HuH-7.5 (cell line): Measurements from ENCODE around the gene SLC35A4.

Source experiments
- DNase-seq: peaks from one replicate; pipeline ENCODE4 v3.0.0; 2011; ENCODE audit warnings: low spot score

Gene SLC35A4, protein sequence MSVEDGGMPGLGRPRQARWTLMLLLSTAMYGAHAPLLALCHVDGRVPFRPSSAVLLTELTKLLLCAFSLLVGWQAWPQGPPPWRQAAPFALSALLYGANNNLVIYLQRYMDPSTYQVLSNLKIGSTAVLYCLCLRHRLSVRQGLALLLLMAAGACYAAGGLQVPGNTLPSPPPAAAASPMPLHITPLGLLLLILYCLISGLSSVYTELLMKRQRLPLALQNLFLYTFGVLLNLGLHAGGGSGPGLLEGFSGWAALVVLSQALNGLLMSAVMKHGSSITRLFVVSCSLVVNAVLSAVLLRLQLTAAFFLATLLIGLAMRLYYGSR

DNA sequence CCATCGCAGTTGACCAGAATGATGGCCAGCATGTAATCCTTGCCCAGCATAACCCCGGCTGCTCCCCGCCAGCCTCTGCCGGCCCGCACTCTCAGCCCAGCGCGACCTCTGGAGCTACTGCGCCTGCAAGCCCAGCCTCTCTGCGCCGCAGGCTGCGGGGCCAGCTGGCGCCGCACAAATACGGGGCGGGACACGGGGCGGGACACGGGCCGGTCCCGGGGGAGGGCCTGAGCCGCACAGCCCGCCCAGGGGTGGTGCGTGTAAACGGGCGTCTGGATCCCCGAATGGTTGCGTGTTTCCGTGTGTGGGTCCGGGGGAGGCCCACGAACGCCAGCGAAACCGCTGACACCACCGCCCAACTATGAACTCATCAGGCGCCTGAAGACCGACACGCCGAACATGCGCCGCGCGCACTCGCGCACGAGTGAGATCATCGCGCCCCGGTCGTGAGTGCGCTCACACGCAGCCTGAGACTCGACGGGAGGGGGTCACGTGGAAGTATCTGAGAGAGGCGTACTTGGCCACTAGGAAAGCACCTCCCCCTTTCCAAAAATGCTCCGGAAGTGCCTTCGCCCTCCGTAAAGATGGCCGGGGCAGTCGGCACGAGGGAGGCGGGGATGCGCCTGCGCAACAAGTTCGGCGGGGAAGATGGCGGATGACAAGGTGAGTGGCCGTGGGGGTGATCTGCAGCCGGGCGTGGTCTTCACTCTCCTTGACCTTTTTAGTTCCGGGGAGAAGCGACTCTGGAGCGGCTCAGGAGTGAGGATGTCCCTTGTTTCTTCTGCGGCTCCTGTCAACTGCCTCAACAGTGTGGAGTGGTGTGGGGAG lies at the start of gene SLC35A4, which contains the start of gene APBB3:
Gene SLC35A4, plus strand, starts transcription at position 633 of the 828 bp plus-strand sequence. CDS start 2,342 bp downstream, outside the sequence.
Gene APBB3, minus strand, starts transcription at position 403 of the 828 bp plus-strand sequence. Its CDS starts 353 bp downstream, at position 50.
- peak; percentile 90 for DNase-seq

- no peak for DNase-seq
Observed at GRCh38 chr5:140524003-140524402, 40.6 kb upstream of the SLC35A4 start.

DNA sequence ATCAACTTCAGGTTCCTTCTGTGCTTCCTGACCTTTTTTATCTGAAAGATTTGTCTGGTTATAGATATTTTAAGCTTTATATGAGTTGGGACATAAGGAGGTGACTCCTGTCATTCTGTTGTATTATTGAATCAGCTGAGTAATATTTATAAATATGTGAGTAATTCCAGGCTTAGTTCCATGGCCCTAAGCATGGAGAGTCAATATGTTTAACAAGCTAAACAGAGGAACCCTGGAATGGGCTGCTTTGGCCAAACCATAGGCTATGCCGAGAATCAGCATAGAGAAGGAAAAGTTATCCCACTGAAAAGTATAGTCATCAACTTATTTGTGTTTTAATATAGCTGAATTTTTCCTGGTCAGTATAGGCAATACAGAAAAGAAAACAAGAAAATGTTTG lies 24.4 kb upstream of the SLC35A4 start:
- no peak for DNase-seq

DNA sequence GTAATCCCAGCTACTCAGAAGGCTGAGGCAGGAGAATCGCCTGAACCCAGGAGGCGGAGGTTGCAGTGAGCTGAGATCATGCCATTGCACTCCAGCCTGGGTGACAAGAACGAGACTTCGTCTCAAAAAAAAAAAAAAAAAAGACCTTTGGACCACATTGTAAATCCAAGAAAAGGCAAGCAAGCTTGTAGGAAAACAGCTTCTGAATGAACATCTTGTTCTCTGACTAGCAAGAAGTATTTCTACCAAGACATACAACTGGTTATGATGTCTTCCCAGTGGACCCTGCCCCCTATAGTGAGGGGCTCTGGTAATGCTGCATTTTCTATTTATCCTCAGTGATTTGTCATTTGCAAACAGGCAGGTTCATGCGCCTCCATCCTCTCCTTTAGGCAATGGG lies 21.7 kb upstream of the SLC35A4 start:
- no peak for DNase-seq

DNA sequence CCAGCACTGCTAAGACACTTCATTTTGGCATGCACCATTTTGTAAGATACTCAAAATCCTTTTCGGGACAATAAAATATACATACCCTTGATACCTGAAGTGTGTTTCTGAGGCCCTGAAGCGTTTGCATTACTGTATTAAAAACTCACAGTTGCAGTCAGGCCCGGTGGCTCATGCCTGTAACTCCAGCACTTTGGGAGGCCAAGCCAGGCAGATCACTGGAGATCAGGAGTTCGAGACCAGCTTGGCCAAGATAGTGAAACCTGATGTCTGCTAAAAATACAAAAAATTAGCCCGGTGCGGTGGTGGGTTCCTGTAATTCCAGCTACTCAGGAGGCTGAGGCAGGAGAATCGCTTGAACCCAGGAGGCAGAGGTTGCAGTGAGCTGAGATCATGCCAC lies 19.6 kb upstream of the SLC35A4 start:
- DNase-seq = no peak

DNA sequence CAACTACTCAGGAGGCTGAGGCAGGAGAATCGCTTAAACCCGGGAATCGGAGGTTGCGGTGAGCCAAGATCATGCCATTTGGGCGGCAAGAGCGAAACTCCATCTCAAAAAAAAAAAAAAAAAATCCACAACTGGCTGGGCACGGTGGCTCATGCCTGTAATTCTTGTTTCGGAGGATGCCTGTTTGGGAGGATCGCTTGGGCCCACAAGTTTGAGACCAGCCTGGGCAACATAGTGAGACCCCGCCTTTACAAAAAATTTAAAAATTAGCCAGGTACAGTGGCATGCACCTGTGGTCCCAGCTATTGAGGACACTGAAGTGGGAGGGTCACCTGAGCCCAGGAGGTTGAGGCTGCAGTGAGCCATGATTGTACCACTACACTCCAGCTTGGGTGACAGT lies 19.0 kb upstream of the SLC35A4 start:
- no peak for DNase-seq

- DNase-seq = no peak
Observed at GRCh38 chr5:140546851-140547507, 17.6 kb upstream of the SLC35A4 start.

DNA sequence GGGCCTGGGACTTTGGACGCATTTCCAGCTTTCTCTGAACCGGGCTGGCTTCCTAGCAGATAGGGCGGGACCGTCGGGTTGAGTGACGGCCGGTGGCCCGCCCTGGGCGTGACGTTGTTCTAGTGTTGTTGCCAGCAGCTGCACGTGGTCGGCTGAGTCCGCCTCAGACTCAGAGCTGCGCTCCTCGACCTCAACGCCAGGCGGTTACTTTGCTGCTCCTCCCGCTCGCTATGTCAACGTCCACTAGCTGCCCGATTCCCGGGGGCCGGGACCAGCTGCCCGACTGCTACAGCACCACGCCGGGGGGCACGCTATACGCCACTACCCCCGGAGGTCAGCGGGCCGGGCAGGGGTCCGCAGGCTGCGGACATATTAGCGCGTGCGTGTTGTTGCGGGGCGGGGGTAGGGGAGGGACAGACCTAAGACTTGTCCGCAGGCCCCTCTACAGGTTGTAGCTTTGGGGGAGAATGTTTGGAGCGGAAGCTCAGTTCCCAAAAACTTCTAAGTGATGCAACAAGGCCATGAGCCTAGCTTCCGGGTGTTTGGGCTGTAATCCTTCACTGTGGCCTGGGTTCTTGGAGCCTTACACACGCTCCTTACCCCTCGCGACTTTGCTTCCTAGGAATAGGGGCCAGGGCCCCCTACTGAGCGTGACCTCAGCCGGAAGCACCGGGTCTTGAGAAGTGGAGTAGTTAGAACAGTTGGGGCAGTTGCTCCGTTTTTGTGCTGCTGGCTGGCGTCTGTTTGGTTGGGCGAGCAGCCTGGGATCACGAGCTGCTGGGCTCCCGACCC lies 16.9 kb upstream of the SLC35A4 start, which contains the start of gene EIF4EBP3:
Gene EIF4EBP3, plus strand, starts transcription at position 155 of the 792 bp plus-strand sequence. Its CDS starts 76 bp downstream, at position 231.
- peak; percentile 52 for DNase-seq

DNA sequence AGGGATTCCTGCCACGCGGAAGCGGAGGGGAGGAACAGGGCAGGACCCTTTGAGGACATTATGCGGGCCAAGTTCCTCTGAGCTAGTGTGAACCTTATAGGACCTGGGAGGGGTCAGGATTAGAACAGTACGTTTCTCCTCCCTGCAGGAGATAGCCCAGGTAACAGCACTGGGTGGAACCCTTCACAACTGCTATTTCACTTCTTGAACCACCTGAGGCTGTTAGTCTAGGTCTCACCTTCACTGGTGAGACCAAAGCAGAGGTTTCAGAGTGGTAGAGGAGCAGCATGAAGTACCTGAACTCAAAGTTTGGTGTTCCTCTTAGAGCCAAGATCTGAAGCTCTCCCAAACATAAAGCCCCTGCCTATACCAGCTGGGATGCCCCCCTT lies 16.3 kb upstream of the SLC35A4 start:
- no peak for DNase-seq

GRCh38 chr5:140548791-140549190 lies 15.8 kb upstream of the SLC35A4 start:
- no peak for DNase-seq

DNA sequence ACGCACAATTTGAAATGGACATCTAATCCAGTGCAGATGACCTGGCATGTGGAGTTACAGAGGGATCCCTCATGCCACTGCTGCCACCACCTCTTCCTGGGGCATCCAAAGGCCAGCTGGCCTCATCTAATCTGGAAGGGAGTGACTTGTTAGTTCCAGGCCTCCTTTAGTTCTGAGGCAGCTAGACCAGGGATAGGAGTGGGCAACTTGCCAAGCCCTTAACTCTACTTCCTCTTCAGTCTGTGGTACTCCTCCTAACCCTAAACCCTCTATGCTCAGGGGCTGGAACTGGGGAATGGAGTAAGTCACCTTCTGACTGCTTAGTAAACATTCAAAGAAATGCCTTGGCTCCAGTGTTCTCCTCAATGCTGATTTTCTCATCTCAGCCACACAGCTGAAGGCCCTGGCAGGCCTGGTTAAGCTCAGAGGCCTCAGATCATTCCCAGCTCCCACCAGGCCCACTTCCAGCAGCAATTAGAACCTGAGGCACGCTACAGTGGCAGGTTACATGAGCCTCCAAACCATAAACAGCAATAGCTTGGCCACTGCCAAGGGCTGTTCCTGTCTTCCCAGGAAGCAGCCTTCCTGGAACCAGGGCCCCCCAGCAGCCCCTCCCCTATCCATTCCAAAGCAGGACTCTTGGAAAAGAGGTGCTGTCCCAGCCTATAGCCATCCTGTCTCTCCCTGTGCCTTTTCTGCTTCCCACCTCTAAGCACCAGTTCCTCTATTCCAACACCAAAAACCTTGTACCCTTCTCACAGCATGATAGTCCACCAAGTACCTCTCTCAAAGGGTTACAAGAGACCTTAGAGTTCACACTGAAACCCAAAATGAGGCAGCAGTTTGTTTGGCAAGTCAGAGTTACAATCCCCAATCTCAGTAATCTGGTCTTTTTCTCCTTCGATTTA lies 15.1 kb upstream of the SLC35A4 start:
- DNase-seq = no peak

- no peak for DNase-seq
Observed at GRCh38 chr5:140550147-140551079, 14.2 kb upstream of the SLC35A4 start.

- DNase-seq = no peak
Observed at GRCh38 chr5:140551872-140552271, 12.8 kb upstream of the SLC35A4 start.

- DNase-seq = no peak
Observed at GRCh38 chr5:140553657-140554056, 11.0 kb upstream of the SLC35A4 start.

DNA sequence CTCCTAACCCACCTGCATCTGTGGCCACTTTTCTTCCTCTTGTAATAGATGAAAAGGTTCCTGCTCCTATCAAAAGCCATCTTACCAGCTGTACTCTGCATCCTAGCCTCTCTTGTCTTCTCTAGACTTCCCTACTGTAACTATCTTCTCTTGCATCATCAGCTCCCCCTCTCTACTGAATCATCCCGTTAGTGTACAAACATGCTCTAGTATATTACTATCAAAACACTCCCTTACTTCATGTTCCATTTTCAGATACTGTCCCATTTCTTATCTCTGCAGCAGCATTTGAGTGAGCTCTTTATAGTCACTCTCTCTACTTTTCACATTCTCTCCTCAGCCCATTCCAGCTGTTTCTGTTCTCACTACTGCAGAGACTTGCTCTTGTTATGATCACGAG lies 10.2 kb upstream of the SLC35A4 start:
- no peak for DNase-seq

- DNase-seq = no peak
Observed at GRCh38 chr5:140555747-140556312, 8.8 kb upstream of the SLC35A4 start.

DNA sequence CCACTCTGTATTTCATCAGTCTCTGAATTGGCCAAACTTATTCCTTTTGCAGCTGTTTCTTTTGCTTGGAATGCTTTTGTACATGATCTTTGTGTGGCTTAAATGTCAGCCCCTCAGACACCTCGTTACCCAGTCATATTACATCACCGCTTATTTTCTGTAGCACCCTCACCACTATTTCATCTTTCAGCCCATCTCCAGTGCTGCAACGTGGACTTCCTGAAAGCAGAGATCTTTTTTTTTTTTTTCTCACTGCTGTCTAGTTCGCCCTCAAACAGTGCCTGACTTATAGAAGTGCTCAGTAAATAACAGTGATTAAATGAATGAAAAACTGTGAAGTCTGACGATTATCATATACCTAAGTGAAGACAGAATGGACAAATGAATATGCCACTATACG lies 8.2 kb upstream of the SLC35A4 start:
- no peak for DNase-seq

DNA sequence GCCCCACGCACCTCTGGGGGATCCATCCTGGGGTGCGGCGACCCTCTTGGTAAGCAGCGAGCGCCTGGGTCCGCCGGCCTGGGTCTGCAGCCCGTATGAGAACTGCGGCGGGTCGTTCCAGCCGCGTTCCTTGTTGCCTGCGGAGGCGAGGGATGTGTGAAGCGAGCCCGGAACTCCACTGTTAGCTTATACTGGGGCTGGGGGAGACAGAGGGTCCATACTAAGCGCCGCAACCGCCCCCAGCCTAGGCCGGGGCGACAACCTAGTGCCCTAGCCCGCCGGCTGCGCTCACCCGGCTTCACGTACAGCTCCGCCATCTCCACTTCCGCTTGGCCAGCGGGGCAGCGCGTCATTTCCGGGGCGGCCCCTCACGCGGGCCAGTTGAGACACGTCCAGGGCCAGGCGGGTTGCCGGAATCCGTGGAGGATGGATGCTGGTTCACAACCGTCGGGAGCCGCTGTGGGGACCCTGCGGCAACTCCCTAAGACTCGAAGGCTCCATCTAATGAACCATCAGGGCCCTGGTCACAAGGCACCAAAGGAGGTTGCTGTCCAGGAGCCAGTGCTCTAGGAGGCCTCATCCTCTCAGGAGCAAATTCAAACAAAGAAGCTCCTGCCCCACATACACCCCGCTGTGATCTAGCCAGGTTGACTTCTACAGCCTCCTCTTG lies 7.4 kb upstream of the SLC35A4 start, which contains the start of gene SRA1:
Gene SRA1, minus strand, starts transcription at position 338 of the 670 bp plus-strand sequence. Its CDS starts 21 bp downstream, at position 317.
- peak; percentile 95 for DNase-seq
